AG04450 (cell line): Measurements from ENCODE around the gene SLC39A10. TPM values are rescaled to one million over a fixed set of nuclear protein-coding genes. Genes with fewer than 3 reads are reported as not detected.

ENCODE experiments used
- CTCF ChIA-PET: fragments of 300-600, 350-600 bp; formaldehyde crosslinking; extraction: SDS; loops from one replicate; lab custom pipeline; 2022; ENCODE audit warnings: antibody characterized with exemption, inconsistent platforms; lab: Charles Lee
- POLR2A ChIA-PET: fragments of 350-600 bp; formaldehyde crosslinking; extraction: SDS; loops from one replicate; lab custom pipeline; 2021; ENCODE audit warnings: antibody characterized with exemption, inconsistent platforms; lab: Yijun Ruan, JAX
- DNase-seq: peaks from one replicate; pipeline ENCODE4 v3.0.0-alpha.2; 2011; ENCODE audit warnings: low read depth, low spot score
- H3K27ac ChIP-seq: one replicate; pipeline ENCODE4 v1.5.1; 2012; ENCODE audit warnings: low read depth, low read length, control low read depth
- H3K27me3 ChIP-seq: one replicate; pipeline ENCODE4 v1.6.0; 2012; ENCODE audit warnings: low read length; ENCODE audit not compliant: control insufficient read depth, insufficient read depth
- H3K4me3 ChIP-seq: 2 replicates; pipeline ENCODE4 v1.5.1; 2011; ENCODE audit warnings: mild to moderate bottlenecking, low read depth, low read length, control low read depth
- H3K9me3 ChIP-seq: 2 replicates; pipeline ENCODE4 v1.5.1; 2012; ENCODE audit warnings: low read length; ENCODE audit not compliant: control insufficient read depth, insufficient read depth
- polyA minus RNA-seq: library from RNA; depleted of rRNA, polyadenylated mRNA; stranded (reverse); fragments of >200 nt; gene quantifications from 2 replicates; pipeline ENCODE4 v1.2.3, GENCODE V29; 2011; rRNA and poly(A)+ RNA removed
- polyA plus RNA-seq: library from polyadenylated mRNA; depleted of rRNA; stranded (reverse); fragments of >200 nt; gene quantifications from 2 replicates; pipeline ENCODE4 v1.2.3, GENCODE V29; 2011; rRNA removed
- TF ChIP-seq, protein P1 (sequence below): IDR thresholded peaks from 2 replicates; pipeline ENCODE4 v1.5.1; 2011; ENCODE audit warnings: low read depth, low read length, control low read depth, inconsistent platforms

Gene SLC39A10
- 26.1 and 38.5 TPM in 2 replicates for polyA plus RNA-seq
- 54.1 and 97.7 TPM in 2 replicates for polyA minus RNA-seq

DNA sequence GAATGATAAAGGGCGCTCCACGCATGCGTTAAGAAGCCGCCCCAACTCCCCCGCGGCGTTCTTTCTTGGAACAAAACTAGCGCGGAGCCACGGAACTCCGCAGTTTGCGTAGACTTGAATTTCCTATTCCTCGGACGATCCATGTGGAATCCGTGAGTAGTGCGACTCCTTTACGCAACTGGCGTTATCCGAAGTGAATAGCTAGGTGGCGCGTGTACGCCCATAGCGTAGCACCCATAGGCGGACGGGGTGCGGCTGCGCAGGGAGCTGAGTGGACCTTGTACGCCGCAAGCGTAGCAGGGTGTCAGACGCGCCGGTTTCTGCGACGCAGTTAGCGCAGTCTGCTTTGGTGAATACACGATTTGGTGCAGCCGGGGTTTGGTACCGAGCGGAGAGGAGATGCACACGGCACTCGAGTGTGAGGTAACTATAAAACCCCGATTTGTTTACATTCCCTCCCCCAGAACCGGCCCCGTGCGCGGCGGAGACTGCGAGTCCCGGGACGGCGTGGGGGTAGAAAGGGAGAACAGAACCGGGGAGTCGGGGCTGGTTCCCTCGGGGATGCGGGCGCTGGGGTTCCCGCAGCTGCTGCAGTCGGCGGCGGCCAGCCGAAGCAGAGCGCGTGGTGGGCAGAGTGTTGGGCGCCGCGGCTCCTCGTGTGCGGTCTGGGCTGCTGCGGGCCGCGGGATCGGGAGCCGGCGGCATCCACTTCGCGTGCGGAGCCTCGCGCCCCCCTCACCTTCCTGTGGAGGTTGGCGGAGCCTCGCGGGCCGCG, at the start of gene SLC39A10:
Gene SLC39A10 (plus strand): TSS at position 368 of the 775 bp plus-strand sequence. CDS start 22,817 bp downstream, outside the sequence.
- peak within 1 kb of the TSS; percentile 83 for H3K4me3 ChIP-seq
- TF ChIP-seq, protein P1, sequence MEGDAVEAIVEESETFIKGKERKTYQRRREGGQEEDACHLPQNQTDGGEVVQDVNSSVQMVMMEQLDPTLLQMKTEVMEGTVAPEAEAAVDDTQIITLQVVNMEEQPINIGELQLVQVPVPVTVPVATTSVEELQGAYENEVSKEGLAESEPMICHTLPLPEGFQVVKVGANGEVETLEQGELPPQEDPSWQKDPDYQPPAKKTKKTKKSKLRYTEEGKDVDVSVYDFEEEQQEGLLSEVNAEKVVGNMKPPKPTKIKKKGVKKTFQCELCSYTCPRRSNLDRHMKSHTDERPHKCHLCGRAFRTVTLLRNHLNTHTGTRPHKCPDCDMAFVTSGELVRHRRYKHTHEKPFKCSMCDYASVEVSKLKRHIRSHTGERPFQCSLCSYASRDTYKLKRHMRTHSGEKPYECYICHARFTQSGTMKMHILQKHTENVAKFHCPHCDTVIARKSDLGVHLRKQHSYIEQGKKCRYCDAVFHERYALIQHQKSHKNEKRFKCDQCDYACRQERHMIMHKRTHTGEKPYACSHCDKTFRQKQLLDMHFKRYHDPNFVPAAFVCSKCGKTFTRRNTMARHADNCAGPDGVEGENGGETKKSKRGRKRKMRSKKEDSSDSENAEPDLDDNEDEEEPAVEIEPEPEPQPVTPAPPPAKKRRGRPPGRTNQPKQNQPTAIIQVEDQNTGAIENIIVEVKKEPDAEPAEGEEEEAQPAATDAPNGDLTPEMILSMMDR, result no peak
- no peaks in the 10 kb centered on the region; the same call in 1 of the 2 replicates for H3K9me3 ChIP-seq
- H3K27ac ChIP-seq, result peak within 1 kb of the TSS; percentile 98
- ChIA-PET CTCF (interaction anchor here (0.5 to 1.7 kb wide), 67 partner anchors 10 to 952 kb away, joined by 3 to 13 read pairs (median 4); partner anchors contain the start of gene DNAH7), POLR2A (interaction anchor here (0.6 to 2.2 kb wide), 24 partner anchors 11 to 635 kb away, joined by 3 to 36 read pairs (median 4); no protein-coding TSS in a partner anchor)
- peak; percentile 96 for DNase-seq
- no peaks in the 10 kb centered on the region for H3K27me3 ChIP-seq

- Histone ChIP-seq H3K27ac (no peak overlapping the region), H3K27me3 (no peaks in the 10 kb centered on the region), H3K4me3 (no peak overlapping the region), H3K9me3 (no peaks in the 10 kb centered on the region)
- CTCF ChIA-PET, result no interaction called here
- TF ChIP-seq, protein P1, result no peak
- DNase-seq, result no peak
- POLR2A ChIA-PET, result no interaction called here
Measured at GRCh38 chr2:195608768-195609454, 48.1 kb upstream of the SLC39A10 start.

- POLR2A ChIA-PET, result no interaction called here
- CTCF ChIA-PET, result no interaction called here
- no peak overlapping the region for H3K4me3 ChIP-seq
Measured at GRCh38 chr2:195610717-195611116, 46.3 kb upstream of the SLC39A10 start.

GRCh38 chr2:195612611-195613495, 44.2 kb upstream of the SLC39A10 start:
- POLR2A ChIA-PET, result interaction anchor here (1.0 to 3.0 kb wide), 6 partner anchors 22 to 79 kb away, joined by 3 to 36 read pairs (median 4); partner anchors contain the start of gene SLC39A10

More at GRCh38 chr2:195610717-195611116, 46.3 kb upstream of the SLC39A10 start:
- no peaks in the 10 kb centered on the region for H3K9me3 ChIP-seq
- no peak for DNase-seq
- H3K27ac ChIP-seq, result no peak overlapping the region
- no peaks in the 10 kb centered on the region for H3K27me3 ChIP-seq
- TF ChIP-seq, protein P1, result no peak

More at GRCh38 chr2:195612611-195613495, 44.2 kb upstream of the SLC39A10 start:
- CTCF ChIA-PET, result interaction anchor here (0.8 to 1.8 kb wide), 3 partner anchors 44 to 293 kb away, joined by 4 to 6 read pairs (median 5); partner anchors contain the start of gene SLC39A10
- peak; percentile 54 for DNase-seq
- peak overlapping the region; percentile 85 for H3K27ac ChIP-seq
- no peaks in the 10 kb centered on the region; the same call in 1 of the 2 replicates for H3K9me3 ChIP-seq
- H3K4me3 ChIP-seq, result peak overlapping the region; percentile 57
- TF ChIP-seq, protein P1, result no peak
- no peaks in the 10 kb centered on the region for H3K27me3 ChIP-seq
